ENCODE measurements around the gene P2RY2. TPM values are rescaled to one million over a fixed set of nuclear protein-coding genes. Genes with fewer than 3 reads are reported as not detected.

P2RY2 gene
- total and polyA plus RNA-seq, 2 of the 8 experiments (the other 6 are each of a cell fraction or from before 2014, with no cell fraction given): 1.0 to 1.5 TPM

DNA sequence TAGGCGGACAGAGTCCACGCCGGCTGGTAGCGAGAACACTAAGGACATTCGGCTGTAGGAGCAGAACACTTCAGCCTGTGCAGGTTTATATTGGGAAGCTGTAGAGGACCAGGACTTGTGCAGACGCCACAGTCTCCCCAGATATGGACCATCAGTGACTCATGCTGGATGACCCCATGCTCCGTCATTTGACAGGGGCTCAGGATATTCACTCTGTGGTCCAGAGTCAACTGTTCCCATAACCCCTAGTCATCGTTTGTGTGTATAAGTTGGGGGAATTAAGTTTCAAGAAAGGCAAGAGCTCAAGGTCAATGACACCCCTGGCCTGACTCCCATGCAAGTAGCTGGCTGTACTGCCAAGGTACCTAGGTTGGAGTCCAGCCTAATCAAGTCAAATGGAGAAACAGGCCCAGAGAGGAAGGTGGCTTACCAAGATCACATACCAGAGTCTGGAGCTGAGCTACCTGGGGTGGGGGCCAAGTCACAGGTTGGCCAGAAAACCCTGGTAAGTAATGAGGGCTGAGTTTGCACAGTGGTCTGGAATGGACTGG lies 17.2 kb downstream of the P2RY2 start (continued):
- TF ChIP-seq SP4 (IDR thresholded peaks at IDR 0.05; ENCODE audit: low read length) (no peak), KDM4A (IDR thresholded peaks at IDR 0.05; ENCODE audit: low read depth, low read length, severe bottlenecking) (no peak), EP300 (IDR thresholded peaks at IDR 0.05; ENCODE audit: borderline replicate concordance in 1 of 2, low read depth in 2 of 2, low read length in 2 of 2) (no peak), GABPA (IDR thresholded peaks at IDR 0.05; ENCODE audit: borderline replicate concordance, insufficient read depth, low read length) (no peak), TCF12 (IDR thresholded peaks at IDR 0.05; ENCODE audit: low read depth, low read length) (no peak)
